ENCODE measurements around the gene EYA3.

EYA3 gene

DNA sequence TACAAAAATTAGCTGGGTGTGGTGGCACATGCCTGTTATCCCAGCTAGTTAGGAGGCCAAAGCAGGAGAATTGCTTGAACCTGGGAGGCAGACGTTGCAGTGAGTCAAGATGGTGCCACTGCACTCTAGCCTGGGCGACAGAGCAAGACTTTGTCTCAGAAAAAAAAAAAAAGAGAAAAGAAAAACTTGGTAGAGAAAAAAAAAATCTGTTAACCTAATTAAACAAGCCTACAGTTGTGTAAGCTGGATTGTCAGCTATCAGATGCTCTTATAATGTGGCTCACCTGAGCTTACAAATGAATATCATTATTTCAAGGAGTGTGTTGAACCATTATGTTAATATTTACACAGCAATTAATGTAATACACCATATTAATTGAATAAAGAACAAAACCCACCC, 26.4 kb upstream of the EYA3 start:
- no peak overlapping the region for H3K4me3 ChIP-seq (ENCODE audit: low read depth, low read length)

DNA sequence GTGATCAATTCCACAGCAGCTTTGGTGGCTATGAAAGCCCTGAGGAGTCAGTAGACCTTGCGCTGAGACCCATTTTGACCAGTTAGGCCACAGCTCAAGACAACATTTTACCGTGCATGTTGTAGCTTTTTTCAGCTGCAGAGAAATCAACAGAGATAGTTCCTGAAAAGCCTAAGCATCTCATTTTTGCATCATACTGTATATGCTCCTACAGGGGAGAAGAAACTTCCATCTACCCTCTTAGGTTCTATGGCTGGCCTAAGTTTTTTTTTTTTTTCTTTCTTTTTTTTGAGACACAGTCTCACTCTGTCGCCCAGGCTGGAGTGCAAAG, 24.8 kb upstream of the EYA3 start:
- no peak overlapping the region for H3K4me3 ChIP-seq (ENCODE audit: low read depth, low read length)

DNA sequence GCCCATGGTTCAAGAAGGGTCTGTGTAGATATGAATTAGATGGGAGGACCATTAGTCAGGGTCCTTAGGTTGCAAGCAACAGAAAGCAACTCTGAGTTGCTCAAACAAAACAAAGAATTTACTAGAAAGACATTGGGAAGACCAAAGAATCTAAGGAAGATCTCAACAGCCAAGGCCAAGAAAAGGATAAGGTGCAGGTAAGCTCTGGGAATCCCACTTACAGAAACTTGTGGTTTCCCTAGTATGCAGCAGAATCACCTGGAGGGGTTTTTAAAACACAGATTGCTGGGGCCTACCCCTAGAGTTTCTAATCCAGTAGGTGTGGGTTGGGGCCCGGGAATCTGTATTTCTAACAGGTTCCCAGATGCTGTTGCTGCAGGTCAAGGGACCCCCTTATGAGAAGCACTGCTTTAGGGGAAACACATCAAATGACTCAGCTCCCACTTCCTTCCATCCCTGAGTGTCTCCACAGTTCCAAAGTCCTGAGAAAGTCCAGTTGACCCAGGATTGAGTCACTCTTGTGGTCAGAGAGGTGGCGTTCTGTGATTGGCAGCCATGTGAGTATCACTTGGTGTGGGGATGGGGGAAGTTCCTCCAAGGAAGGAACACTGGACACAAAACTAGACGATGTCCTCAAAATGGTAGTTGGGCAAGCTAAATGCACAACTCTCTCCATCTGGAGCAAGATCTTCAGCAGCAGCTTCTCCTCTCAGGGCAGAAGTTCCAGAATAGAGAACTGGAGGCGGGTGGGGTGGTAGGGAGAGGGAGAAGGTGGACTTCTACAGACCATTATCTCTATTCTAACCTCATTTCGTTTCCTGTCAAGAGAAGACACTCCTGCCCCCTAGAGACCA, 24.2 kb upstream of the EYA3 start:
- no peak overlapping the region for H3K4me3 ChIP-seq (ENCODE audit: low read depth, low read length)

DNA sequence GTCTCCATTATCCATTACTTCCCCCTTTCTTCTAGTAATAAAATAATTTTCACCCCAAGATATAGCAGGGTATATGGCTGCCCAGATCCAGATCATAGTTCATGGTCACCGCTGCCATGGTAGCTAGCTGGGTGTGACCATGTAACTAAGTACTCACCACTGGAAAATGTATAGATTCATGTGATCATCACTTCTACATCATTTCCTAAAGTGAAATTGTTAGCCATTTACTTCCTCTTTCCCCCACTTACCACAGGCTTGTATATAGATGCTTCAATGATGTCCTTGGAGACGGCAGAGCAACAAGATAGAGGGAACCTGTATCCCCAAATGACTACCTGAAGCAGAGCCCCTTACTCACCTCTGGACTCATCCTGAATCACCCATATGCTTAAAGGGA, 22.7 kb upstream of the EYA3 start:
- no peak overlapping the region for H3K4me3 ChIP-seq (ENCODE audit: low read depth, low read length)

DNA sequence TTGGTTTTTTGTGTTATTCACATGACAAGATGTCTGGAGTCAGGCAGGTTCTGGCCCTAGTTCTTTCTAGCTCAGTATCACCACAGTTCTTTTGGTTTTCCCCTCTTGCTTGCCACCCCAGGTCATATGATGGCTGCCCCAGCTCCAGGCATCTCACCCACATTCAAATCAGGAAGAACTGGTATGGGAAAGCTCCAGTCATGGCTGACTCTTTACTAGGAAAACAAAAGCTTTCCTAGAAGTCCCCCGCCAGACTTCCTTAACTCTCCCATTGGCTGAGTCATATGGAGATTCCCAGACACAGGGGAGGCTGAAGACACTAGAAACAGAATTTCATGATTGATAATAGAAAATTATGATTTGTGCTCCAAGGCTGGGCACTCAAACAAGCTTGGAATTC, 22.1 kb upstream of the EYA3 start:
- no peak overlapping the region for H3K4me3 ChIP-seq (ENCODE audit: low read depth, low read length)

DNA sequence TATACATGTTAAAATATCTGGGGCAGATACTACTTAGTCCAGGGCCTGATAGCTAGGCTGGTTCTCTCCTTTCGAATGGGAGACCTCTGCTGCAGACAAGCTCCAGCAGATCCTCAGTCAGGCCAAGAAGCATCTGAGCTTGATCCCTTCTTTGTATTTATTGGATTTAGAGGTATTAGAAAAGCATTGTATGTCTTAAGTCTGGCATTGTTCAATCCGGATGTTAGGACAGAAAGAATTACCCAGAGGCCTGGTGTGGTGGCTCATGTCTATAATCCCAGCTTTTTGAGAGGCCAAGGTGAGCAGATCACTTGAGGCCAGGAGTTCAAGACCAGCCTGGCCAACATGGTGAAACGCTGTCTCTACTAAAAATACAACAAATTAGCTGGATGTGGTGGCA, 21.2 kb upstream of the EYA3 start:
- H3K4me3 ChIP-seq (ENCODE audit: low read depth, low read length) = no peak overlapping the region

DNA sequence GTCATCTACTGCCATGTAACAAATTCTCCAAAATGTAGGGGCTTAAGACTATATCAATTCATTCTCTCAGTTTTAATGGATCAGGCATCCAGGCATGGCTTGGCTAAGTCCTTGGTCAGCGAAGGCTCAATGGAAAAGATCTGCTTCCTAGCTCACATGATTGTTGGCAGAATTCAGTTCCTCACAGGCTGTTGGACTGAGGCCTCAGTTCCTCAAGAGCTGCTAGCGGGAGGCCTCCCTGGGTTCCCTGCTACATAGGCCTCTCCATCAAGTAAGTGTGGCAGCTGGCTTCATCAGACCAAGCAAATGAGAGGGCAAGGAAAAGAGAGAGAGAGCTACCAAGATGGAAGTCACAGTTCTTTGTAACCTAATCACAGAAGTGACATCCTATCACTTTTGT, 19.6 kb upstream of the EYA3 start:
- no peak overlapping the region for H3K4me3 ChIP-seq (ENCODE audit: low read depth, low read length)

DNA sequence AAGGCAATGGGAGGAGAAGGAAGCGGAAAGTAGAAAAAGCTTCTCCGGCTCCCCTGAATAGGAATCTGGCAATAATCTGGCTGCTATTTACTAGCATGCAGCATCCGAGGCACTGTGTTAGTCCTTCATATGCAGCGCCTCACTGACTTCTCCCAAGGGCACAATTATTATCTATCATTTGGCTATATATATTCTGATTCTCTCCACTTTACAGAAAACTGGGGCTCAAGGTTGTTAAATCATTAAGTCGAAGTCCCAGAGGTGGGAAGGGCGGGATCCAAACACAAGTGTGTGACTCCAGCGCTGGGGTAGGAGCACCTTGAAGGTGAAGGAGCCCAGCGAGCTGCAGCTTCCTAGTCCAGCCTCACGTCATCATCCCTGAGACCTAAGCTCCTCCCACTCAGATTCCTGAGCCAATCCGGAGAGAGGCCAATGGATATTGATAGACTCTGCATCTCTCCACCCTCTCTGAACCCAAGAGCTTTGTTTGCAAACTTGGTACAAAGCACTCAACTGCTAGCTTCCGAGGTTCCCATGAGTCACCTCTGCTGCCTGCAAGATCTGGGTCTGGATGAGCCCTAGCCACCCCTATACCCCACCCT, 16.6 kb upstream of the EYA3 start:
- H3K4me3 ChIP-seq (ENCODE audit: low read depth, low read length) = no peak overlapping the region

DNA sequence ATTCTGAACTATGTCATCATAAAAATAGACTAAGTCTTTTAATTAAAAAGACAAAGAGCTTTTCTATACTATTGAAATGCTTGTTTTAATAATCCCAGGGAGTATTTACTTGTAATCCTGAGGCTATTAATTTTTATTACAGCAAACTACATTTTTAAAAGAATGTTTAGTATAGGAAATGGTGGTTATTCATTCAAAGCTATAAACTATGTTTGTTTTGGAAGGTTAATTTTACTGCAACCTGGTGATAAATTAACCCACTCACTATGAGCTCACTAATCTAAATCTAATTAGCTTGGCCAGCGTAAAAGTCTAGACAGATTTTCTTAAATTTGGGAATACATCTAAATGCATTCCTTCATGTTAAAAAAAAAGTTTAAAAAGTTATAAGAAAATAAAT, 13.8 kb upstream of the EYA3 start:
- no peak overlapping the region for H3K4me3 ChIP-seq (ENCODE audit: low read depth, low read length)

DNA sequence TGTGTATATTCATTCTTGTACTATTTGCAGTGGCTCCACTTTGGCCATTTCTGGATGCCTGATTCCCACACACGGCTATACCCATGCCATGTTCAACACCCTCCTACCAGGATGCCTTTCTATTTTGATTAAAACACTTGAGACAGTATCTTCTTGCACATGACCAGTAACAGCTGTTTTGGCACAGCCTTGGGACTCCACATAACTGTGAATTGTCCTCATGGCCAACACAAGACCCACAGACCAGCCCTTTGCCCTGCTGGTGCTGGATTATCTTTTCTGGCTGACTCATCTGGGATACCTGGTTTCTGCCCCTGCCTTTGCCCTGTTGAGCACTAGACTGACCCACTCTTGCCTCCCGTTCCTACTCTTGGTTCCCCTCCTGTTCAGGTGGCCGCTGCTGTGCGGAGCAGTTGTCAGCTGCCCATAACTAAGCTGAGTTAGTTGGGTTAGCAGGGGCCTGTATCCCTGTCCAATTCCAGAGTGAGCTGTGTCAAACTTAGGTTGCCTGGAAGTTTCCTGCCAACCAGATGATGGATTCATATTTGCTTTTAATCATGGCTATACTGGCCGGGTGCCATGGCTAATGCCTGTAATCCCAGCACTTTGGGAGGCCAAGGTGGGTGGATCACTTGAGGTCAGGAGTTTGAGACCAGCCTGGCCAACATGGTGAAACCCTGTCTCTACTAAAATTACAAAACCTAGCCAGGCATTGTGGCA, 10.8 kb upstream of the EYA3 start:
- H3K4me3 ChIP-seq (ENCODE audit: low read depth, low read length) = no peak overlapping the region

DNA sequence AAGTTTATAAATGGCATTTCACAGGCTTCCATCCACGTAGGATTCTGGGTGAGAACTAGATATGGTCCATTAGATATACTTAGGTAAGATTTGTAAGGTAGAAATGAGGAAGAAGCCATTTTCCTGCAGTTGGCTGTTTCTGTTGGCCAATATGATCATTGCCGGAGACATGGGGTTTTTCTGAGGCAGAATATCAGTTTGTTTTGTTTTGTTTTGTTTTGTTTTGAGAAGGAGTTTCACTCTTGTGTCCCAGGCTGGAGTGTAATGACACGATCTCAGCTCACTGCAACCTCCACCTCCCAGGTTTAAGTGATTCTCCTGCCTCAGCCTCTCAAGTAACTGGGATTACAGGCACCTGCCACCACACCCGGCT, 8.7 kb upstream of the EYA3 start:
- no peak overlapping the region for H3K4me3 ChIP-seq (ENCODE audit: low read depth, low read length)

DNA sequence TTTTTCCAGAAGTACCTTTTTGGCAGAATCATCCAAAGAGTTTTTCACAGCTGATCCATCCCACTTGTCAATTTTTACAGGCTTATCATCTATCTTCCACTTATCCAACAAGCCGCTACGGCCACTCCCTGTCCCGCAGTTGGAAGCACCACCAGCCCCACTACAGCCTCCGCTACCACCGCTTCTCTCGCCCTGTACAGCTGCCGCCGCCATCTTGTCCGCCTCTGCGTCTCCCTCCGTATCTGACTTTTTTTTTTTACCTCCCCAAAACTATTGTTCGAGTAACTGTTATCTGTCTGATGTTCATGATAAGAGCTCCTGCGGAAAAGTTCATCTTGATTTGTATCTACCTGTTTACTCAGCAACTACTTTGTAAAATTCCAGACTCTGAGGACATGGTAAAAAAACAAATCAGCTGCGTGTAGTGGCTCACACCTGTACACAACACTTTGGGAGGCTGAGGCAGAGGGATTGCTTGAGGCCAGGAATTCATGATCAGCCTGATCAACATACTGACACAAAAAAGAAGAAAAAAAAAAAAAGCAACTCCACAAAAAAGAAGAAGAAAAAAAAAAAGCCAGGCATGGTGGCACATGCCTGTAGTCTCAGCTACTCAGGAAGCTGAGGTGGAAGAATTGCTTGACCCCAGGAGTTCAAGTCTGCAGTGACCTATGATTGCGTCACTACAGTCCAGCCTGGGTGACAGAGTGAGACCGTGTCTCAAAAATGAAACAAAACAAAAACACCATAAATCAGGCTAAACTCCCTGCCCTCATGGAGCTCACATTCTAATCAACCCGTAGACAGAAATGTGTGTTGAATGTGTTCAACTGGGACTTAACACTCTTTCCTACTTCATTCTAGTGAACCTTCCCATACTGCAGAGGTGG, 8.0 kb upstream of the EYA3 start:
- no peak overlapping the region for H3K4me3 ChIP-seq (ENCODE audit: low read depth, low read length)

DNA sequence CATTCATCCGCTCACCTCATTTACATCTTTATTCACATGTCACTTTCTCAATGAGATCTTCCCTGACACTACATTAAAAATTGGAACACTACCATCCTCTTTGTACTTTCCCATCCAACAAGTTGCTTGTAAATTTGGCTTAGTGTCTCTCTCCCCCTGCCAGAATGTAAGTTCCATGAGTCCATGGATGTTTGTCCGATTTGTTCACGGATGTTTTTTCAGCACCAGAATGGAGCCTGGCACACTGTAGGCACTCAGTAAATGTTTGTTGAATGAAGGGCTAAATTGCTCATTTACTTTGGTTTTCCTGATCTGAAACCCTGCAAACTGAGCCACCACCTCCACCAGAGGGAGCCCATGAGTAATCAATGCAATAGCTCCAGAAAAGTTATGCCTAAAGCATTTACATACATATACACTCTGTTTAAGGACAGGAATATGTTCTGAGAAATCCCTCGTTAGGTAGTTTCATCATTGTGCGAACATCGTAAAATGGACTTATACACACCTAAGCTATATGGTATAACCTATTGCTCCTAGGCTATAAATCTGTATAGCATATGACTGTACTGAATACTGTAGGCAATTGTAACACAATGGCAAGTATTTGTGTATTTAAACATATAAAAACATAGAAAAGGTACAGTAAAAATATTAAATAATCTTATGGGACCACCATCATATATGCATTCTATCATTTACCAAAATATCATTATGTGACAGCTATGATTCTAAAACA, 2.8 kb upstream of the EYA3 start:
- H3K4me3 ChIP-seq (ENCODE audit: low read depth, low read length) = no peak overlapping the region

DNA sequence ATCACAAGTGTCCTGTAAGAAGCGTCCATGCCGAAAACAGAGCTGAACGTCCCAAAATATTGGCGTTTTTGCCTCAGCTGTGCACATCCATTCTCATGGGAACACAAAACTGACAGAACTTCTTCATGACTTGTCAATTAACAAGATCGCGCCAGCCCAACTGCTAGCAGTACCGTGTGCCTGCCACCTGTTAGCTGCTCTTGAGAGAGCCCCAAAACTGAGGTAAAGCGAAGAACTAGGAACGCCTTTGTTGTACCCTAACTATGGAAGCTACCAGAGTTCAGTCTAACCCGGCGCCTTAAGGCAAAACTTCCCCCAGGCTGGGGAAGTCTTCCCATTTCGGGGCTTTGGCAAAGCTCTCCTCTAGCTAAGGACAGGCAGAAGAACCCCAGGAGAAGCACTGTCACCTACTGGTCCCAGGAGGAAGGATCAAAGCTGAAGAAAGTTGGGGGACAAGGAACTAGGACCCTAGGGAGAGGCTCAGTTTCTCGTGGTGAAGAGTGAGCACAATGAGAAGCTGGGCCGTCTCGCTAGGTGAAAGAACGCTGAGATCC, 719 bp downstream of the EYA3 start:
- peak overlapping the region; percentile 93 for H3K4me3 ChIP-seq (ENCODE audit: low read depth, low read length)

DNA sequence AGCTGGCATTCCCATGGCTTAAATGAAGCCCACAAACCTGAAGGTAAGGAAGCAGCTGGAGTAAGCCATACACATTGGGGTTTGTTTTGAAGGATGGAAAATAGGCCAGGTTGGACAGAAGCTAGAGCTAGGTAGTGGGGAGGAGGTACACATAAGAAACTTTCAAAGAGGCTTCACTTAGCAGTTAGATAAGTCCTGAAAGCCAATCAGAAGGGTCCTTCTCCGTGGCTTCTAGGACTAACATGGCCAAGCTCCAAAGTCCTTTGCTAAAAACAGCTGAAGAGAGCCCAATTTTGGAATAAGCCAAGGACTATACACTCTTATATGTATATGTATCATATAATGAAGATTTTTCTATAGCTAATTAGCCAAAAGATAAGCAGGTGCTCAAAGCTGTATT, 1.8 kb downstream of the EYA3 start:
- no peak overlapping the region for H3K4me3 ChIP-seq (ENCODE audit: low read depth, low read length)

DNA sequence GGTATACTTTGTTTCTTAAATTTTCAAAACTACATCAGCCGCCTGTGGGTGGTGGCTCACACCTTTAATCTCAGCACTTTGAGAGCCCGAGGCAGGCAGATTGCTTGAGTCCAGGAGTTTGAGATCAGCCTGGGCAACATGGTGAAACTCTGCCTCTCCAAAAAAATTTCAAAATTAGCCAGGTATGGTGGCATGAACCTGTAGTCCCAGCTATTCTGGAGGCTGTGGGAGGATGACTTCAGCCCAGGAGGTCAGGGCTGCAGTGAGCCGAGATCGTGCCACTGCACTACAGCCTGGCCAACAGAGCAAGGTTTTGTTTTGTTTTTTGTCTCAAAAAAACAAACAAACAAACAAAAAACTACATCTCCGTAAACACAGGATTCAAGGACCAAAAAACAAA, 3.3 kb downstream of the EYA3 start:
- no peak overlapping the region for H3K4me3 ChIP-seq (ENCODE audit: low read depth, low read length)

DNA sequence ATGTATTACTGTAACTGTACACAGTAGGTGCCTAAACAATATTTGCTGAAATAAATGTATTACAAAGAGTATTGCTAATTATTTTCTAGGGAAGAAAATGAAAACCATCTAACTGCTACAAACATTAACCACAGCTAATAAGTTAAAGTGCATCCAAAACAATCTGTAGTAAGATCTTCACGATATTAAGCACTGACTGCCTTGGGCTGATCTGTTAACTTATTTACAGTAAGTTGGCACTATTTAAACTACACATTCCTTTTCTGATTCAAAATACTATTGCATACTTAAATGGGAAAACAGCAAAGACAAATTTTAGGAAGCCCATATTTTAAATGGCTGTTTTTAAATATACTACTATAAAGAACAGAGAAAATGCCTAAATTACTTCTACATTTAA, 4.5 kb downstream of the EYA3 start:
- H3K4me3 ChIP-seq (ENCODE audit: low read depth, low read length) = no peak overlapping the region

DNA sequence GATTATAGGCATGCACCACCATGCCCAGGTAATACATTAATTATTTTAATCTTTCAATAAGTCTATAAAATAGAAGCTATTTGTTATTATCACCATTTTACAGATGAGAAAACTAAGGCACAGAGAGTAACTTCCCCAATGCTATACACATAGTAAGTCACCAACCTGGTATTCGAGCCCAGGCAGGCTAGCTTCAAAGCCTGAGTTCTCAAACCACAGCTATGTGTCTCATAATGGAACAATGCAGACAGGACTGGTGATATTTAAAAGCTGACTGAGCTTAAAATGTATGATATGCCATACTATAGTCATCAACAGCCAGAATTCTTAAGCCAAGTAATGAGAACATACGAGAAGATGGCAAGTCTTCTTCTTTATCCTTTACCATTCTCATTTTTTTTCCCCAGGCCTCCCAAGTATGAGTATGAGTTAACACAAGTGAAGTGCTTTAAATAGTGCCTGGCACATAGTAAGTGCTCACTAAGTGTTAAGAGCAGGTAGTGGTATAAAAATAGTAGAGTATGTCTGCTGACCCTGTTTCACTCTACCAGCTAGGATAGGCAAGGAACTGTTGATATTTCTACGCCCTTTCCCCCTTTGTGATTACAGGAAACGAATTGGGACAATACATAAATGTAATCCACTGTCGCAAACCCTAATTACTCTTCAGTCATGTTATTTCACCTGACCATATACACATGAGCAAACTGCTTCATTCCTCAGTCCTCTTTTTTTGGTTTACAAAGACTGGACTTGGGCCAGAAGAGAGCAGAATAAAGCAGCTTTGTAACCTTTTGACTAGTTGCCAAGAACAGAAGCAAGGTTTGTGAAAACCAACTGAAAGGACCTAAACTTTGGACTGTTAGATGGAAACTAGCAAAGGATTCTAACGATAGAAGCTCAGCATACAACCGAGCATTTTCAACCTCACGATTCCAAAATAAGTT, 9.5 kb downstream of the EYA3 start:
- H3K4me3 ChIP-seq (ENCODE audit: low read depth, low read length) = no peak overlapping the region

DNA sequence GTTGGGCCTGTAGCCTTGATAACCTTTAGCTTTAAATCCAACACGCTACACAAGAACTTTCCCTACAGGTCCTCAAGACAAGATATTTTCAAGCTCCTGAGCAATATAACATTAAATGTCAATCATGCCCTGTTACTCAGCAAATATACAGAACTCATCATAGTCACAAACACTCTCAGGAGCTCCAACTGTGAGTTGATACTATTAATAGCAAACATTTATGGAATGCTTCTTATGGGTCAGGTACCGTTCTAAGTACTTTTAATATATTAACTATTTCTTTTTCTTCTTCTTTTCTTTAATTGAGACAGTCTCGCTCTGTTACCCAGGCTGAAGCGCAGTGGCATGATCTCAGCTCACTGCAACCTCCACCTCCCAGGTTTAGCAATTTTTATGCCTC, 10.1 kb downstream of the EYA3 start:
- no peak overlapping the region for H3K4me3 ChIP-seq (ENCODE audit: low read depth, low read length)
